Left lobe of liver (tissue), 2 donors: Measurements from ENCODE around the gene B4GALT5. TPM values are rescaled to one million over a fixed set of nuclear protein-coding genes. Genes with fewer than 3 reads are reported as not detected.
A peak's percentile ranks its signal among the peaks of the same experiment; 100 is the strongest.
"Not testable (repeated sequence)": the region's sequence is repeated elsewhere in the genome, so short reads cannot be mapped to it uniquely, and the experiment has no call there.

Source experiments
- ATAC-seq: fragments of 200-7000 bp; cut with Tn5 transposase; one replicate; pipeline ENCODE4 v1.9.1; 2020; ENCODE audit warnings: mild to moderate bottlenecking, moderate library complexity
- DNase-seq: peaks from one replicate; pipeline ENCODE4 v3.0.0-alpha.2; 2020; ENCODE audit warnings: low spot score
- total RNA-seq: library from RNA; stranded (reverse); gene quantifications from one replicate; pipeline ENCODE4 v1.2.1, GENCODE V29; 2021
- donor health status: DM: no; HTN: no; CAD: no; lungs with moderate emphysema.
- donor health status: DM: no; HTN: yes; CAD: no.

The B4GALT5 gene
- total RNA-seq, 1 donor from 2014 or later, result 10.5 TPM

- no peak for DNase-seq
- no peak for ATAC-seq
These were observed 29.2 kb downstream of the B4GALT5 start for GRCh38 chr20:49684335-49684997.

- DNase-seq, result no peak
- no peak for ATAC-seq
These were observed 30.9 kb downstream of the B4GALT5 start for GRCh38 chr20:49682798-49683197.

- DNase-seq (no peak), ATAC-seq (peak; percentile 62)
These were observed 31.4 kb downstream of the B4GALT5 start for GRCh38 chr20:49682278-49682677.

DNA sequence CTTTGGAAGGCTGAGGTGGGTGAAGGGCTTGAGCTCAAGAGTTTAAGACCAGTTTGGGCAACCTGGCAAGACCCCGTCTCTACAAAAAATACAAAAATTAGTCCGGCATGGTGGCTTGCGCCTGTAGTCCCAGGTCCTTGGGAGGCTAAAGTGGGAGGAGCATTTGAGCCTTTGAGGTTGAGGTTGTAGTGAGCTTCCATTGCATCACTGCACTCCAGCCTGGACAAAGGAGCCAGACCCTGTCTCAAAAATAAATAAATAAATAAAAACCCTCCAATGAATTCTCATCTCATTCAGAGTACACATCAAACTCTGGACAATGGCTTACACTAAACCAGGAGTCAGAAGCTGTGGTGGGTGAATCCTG is 31.8 kb downstream of the B4GALT5 start:
- DNase-seq (no peak), ATAC-seq (no peak)

DNA sequence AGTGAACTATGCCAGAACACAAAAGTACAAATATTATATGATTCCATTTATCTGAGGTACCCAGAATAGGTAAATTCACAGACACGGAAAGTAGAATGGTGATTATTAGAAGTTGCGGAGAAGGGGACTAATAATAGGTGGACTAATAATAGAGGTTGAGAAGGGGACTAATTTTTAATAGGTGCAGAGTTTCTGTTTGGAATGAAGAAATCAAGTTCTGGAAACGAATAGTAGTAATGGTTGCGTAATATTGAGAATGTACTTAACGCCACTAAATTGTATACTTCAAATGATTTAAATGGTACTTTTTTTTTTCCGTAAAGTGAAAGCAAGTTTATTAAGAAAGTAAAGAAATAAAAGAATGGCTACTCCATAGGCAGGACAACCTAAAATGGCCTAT is 33.2 kb downstream of the B4GALT5 start:
- DNase-seq (no peak), ATAC-seq (no peak)

DNA sequence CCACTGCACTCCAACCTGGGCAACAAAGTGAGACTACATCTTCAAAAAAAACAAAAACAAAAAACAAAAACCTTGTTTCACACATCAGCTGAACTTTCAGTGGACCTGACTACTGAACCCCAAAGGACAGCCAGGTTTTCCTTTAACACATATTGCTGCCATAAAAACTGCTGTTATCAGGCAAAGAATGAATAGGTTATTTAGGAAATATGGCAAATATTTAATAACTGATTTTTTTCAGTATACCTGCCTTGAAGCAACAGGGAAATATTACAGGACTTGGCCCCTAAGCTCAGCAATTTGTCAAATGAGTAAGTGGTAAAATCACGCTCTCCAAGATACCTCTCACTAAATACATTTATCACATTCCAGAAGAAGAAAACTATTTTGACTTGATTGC is 34.0 kb downstream of the B4GALT5 start:
- ATAC-seq, result no peak
- no peak for DNase-seq

- no peak for DNase-seq
- peak; percentile 4 for ATAC-seq
These were observed 35.6 kb downstream of the B4GALT5 start for GRCh38 chr20:49677777-49678758.

- DNase-seq, result peak; percentile 63
- peak; percentile 75 for ATAC-seq
These were observed 36.9 kb downstream of the B4GALT5 start for GRCh38 chr20:49676581-49677291.

DNA sequence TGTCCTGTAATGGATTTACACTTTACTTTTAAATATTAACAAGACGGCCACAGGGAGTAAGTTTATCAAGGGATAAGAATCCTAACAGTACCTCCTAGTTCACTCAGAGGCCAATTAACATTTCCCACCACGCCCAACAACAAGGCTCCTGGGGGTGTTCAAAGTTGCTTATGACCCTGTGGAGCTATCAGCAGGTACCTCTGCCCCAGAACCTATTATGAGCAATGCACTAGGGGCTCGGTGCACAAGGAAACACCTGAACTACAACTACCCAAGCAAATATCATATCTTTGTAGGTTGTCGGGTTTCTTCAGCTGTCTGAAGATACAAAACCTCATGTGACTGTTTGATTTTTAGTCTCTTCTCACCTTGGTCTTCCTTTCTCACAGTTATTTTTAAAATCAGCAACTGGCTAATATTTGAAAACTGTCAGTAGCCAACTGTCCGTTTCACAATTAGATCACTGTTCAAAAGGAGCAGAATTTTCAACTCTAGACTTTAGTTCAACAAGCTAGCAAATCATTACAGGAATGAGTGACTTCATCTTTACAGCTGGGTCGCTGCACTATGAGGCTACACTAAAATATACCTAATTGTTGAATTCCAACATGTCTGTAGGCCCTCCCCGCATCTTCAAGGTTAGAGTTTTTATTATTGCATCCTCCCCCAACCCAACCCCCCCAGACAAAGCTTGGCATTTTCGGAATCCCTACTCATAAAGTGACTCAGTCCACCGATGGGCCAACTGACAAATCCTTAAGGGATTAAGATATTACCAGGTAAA is 38.1 kb downstream of the B4GALT5 start:
- peak; percentile 65 for ATAC-seq

DNA sequence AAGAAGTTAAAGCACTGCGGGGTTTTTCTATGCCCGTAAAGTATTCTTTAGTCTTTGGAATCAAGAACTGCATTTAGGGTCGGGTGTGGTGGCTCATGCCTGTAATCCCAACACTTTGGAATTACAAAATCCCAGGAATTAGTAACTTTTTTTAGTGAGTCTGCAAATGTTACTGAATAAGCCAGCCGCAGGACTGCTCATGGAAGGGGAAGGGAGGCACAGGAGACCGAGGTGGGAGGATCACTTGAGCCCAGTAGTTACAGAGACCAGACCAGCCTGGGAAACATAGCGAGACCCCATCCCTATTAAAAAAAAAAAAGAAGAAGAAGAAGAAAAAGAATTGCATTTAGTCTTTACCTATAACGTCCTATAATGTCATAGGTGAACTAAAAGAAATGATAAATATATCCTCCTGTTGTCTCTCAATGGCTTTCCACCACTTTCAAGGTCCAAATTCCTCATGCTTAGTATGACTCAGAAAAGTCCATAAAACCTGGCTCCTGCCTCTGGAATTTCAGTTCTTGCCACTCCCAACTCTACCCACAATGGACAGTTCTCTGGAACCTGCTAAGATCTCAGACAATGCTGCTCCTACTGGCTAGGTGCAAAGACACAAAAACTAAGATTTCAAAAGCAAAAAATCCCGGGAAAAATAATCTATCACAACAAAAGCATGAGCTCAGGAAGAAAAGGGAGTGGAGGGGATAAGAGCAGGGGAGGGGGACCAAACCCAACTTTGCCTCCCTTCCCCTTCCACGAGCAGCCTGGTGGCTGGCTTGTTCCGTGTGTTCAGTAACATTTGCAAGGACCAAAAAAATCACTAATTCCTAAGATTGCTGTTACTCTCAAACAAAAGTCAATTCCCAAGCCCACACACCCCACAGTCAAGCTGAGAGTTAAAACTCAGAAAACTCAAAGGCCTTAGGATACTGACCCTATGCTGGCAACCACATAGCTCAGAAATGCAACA is 39.0 kb downstream of the B4GALT5 start:
- no peak for DNase-seq
- peak; percentile 54 for ATAC-seq

More for the DNA sequence above, 38.1 kb downstream of the B4GALT5 start:
- DNase-seq, result no peak

DNA sequence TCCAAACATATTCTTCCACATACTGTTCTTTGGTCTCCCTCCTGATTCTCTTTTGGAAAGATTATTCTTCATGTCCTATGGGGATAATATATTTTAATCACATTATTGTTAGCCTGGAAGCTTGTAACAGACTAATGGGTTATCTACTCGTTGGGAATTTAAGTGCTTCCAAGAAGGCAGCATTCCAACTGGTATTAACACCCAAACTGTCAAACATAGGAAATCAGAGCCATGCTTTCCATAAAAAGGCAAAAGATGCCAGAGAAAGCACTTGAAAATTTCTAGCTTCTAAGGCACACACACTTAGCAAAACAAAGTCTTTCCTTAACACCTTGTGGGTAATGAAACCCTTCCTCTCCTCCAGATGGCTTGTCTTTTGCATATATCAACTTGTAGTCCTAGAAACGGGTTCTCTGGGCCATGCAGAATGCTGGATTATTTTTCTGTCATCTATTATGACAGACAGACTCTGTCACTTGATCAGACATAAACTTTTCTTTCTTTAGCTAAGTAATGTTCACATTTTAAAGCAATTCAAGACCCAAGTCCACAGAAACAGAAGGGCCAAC is 41.5 kb downstream of the B4GALT5 start:
- ATAC-seq (no peak), DNase-seq (no peak)

DNA sequence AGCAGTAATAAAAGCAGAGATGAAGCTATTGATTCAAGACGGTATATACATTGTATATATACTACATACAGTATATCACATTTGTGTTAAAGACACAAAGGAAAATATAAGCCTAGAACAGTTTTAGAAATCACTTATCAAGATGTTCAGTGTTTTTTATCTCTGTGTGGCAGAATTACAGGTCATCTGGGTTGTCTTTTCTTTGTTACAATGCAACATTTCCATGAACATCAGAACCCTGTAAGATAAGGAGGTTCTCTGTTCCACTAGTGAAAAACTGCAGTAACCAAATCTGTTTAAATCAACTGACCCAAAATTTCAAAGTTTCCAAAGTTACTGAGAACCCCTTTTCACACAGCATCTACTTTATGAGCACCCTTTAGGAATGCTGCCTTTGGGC is 42.2 kb downstream of the B4GALT5 start:
- DNase-seq (no peak), ATAC-seq (no peak)

DNA sequence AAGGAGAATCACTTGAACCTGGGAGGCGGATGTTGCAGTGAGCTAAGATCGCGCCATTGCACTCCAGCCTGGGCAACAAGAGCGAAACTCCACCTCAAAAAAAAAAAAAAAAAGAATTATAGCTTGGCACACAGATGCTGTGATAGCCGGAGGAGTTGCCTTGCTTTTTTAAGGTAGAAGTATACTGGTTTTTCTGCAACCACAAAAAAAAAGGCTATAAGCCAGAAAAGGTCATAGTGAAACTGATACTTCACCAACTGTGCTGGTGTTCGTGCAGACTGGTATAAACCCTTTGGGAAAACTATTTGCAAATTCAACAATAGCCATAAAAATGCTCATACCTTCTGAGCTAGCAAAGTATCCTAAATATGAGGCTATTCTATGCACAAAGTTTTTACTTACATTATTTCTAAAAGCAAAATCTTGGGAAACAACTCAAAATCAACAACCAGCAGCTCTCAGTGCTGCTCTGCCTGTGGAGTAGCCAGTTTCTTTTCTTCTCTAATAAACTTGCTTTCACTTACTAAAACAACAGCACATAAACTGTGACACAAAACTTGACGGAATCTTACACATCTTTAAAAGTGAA is 44.0 kb downstream of the B4GALT5 start:
- ATAC-seq (peak; percentile 49), DNase-seq (no peak)

- DNase-seq, ATAC-seq: not testable (repeated sequence)
These were observed 44.8 kb downstream of the B4GALT5 start for GRCh38 chr20:49668878-49669195.

- ATAC-seq (peak; percentile 37), DNase-seq (no peak)
These were observed 45.3 kb downstream of the B4GALT5 start for GRCh38 chr20:49668181-49668877.

DNA sequence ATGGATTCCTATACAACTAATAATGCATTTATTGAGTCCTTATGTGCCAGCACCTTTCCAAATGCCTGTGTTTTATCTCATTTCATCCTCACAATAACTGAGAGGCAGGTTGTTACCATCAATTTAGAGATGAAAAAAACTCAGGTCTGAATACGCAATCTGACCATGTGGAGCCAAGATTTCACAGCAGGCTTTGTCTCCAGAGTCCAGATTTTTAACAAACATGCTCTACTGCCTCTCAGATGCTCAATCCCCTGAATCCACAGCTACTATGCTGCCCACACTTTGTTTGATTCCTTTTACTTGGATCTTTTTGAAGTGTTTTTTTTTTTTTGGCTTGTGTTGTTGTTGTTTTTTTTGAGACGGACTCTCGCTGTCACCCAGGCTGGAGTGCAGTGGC is 46.8 kb downstream of the B4GALT5 start:
- peak; percentile 63 for ATAC-seq
- no peak for DNase-seq

GRCh38 chr20:49665796-49666195 is 47.9 kb downstream of the B4GALT5 start:
- ATAC-seq (no peak), DNase-seq (no peak)

- no peak for DNase-seq
- ATAC-seq, result no peak
These were observed 48.9 kb downstream of the B4GALT5 start for GRCh38 chr20:49664612-49665313.
